GM12878 (cell line): Measurements from ENCODE around the gene TEX55.

Source experiments
- BCL11A ChIP-seq: IDR thresholded peaks from 2 replicates; pipeline ENCODE4 v1.6.1; 2011; ENCODE audit warnings: low read depth, low read length
- CBX3 ChIP-seq: fragments of 200-600 bp; sonication (generic); IDR thresholded peaks from 2 replicates; pipeline ENCODE4 v1.6.1; 2016; ENCODE audit warnings: low read depth, borderline replicate concordance
- EGR1 ChIP-seq, 2 experiments: IDR thresholded peaks; 1 replicate in 1 of 2; 2 replicates in 1 of 2; pipeline ENCODE4 v1.6.1; 2011 to 2012; ENCODE audit warnings: low read depth in 2 of 2, low read length in 2 of 2, borderline replicate concordance in 1 of 2, mild to moderate bottlenecking in 1 of 2, moderate library complexity in 1 of 2
- HDAC6 ChIP-seq: fragments of 200-600 bp; sonication (generic); IDR thresholded peaks from one replicate; pipeline ENCODE4 v1.8.0; 2017; ENCODE audit warnings: antibody characterized with exemption; ENCODE audit not compliant: unreplicated experiment
- MYB ChIP-seq: fragments of 150-350 bp; IDR thresholded peaks from 2 replicates; pipeline ENCODE4 v1.6.1; 2014; ENCODE audit warnings: mild to moderate bottlenecking, low read depth, low read length, borderline replicate concordance
- PAX8 ChIP-seq: fragments of 450-650 bp; IDR thresholded peaks from 2 replicates; pipeline ENCODE4 v1.6.1; 2017; ENCODE audit warnings: mild to moderate bottlenecking, moderate library complexity
- RUNX3 ChIP-seq: IDR thresholded peaks from 2 replicates; pipeline ENCODE4 v1.6.1; 2012; ENCODE audit warnings: low read length, inconsistent platforms
- SIN3A ChIP-seq: IDR thresholded peaks from 2 replicates; pipeline ENCODE4 v1.6.1; 2012; ENCODE audit warnings: low read depth, low read length, improper control_type of control experiment
- SMAD5 ChIP-seq: IDR thresholded peaks from 2 replicates; pipeline ENCODE4 v1.6.1; 2016; ENCODE audit warnings: antibody characterized with exemption, low read depth
- SMARCA5 ChIP-seq: fragments of 450-650 bp; IDR thresholded peaks from 2 replicates; pipeline ENCODE4 v1.6.1; 2017; ENCODE audit warnings: mild to moderate bottlenecking
- SPI1 ChIP-seq: IDR thresholded peaks from 2 replicates; pipeline ENCODE4 v1.6.1; 2011; ENCODE audit warnings: low read depth, mild to moderate bottlenecking, low read length, moderate library complexity, borderline replicate concordance; ENCODE audit not compliant: insufficient read depth
- TCF12 ChIP-seq: IDR thresholded peaks from 2 replicates; pipeline ENCODE4 v1.6.1; 2011; ENCODE audit warnings: low read depth, mild to moderate bottlenecking, low read length
- ZSCAN29 ChIP-seq: fragments of 450-650 bp; IDR thresholded peaks from 2 replicates; pipeline ENCODE4 v1.6.1; 2017; ENCODE audit warnings: mild to moderate bottlenecking, moderate library complexity
- TF ChIP-seq, protein P1 (sequence below), 3 experiments: IDR thresholded peaks in 2 of 3; conservative IDR thresholded peaks in 1 of 3; 2 replicates each; pipeline ENCODE4 v1.5.1; 2011; ENCODE audit warnings: low read depth in 3 of 3, low read length in 3 of 3, mild to moderate bottlenecking in 3 of 3, control low read depth in 2 of 3, moderate library complexity in 2 of 3, inconsistent platforms in 1 of 3, mixed read lengths in 1 of 3; ENCODE audit not compliant: control insufficient read depth in 2 of 3, insufficient read depth in 1 of 3; ENCODE audit errors: extremely low read depth in 1 of 3

- TF ChIP-seq, protein P1, sequence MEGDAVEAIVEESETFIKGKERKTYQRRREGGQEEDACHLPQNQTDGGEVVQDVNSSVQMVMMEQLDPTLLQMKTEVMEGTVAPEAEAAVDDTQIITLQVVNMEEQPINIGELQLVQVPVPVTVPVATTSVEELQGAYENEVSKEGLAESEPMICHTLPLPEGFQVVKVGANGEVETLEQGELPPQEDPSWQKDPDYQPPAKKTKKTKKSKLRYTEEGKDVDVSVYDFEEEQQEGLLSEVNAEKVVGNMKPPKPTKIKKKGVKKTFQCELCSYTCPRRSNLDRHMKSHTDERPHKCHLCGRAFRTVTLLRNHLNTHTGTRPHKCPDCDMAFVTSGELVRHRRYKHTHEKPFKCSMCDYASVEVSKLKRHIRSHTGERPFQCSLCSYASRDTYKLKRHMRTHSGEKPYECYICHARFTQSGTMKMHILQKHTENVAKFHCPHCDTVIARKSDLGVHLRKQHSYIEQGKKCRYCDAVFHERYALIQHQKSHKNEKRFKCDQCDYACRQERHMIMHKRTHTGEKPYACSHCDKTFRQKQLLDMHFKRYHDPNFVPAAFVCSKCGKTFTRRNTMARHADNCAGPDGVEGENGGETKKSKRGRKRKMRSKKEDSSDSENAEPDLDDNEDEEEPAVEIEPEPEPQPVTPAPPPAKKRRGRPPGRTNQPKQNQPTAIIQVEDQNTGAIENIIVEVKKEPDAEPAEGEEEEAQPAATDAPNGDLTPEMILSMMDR (IDR thresholded peaks at IDR 0.05 in 2 of 3, conservative IDR thresholded peaks at IDR 0.05 in 1 of 3; ENCODE audit: control insufficient read depth in 2 of 3, extremely low read depth in 1 of 3, insufficient read depth in 1 of 3, low read depth in 3 of 3, low read length in 3 of 3), result no peak
- no peak for TF ChIP-seq BCL11A
- TF ChIP-seq ZSCAN29, result no peak
- no peak for TF ChIP-seq CBX3
- TF ChIP-seq SIN3A, result no peak
- no peak for TF ChIP-seq SMARCA5
- no peak for TF ChIP-seq MYB
- TF ChIP-seq PAX8, result no peak
- TF ChIP-seq SMAD5, result no peak
- no peak for TF ChIP-seq TCF12
- no peak for TF ChIP-seq RUNX3
- TF ChIP-seq HDAC6, result no peak
- no peak for TF ChIP-seq SPI1
- TF ChIP-seq EGR1 (IDR thresholded peaks at IDR 0.05; ENCODE audit: borderline replicate concordance in 1 of 2, low read depth in 2 of 2, low read length in 2 of 2), result no peak
Observed at GRCh38 chr3:119099785-119100184, 46.2 kb upstream of the TEX55 start.
